GM12892 (cell line): ENCODE data around the gene GK.
"Not testable (repeated sequence)": the region's sequence is repeated elsewhere in the genome, so short reads cannot be mapped to it uniquely, and the experiment has no call there.

ENCODE experiments used
- DNase-seq: peaks from one replicate; pipeline ENCODE4 v3.0.0; 2011; ENCODE audit not compliant: insufficient read length
- FAIRE-seq: peaks from 2 replicates; lab custom pipeline; 2011; peaks lifted over from hg19 to GRCh38; lab: Jason Lieb, UNC
- POLR2A ChIP-seq: IDR thresholded peaks from 2 replicates; pipeline ENCODE4 v1.6.1; 2011; ENCODE audit warnings: low read depth, low read length, control low read depth
- POLR2AphosphoS5 ChIP-seq: IDR thresholded peaks from 2 replicates; pipeline ENCODE4 v1.6.1; 2011; ENCODE audit warnings: low read depth, low read length, control low read depth
- TAF1 ChIP-seq: IDR thresholded peaks from 2 replicates; pipeline ENCODE4 v1.6.1; 2011; ENCODE audit warnings: low read depth, mild to moderate bottlenecking, control low read depth, low read length, borderline replicate concordance

The GK gene

DNA sequence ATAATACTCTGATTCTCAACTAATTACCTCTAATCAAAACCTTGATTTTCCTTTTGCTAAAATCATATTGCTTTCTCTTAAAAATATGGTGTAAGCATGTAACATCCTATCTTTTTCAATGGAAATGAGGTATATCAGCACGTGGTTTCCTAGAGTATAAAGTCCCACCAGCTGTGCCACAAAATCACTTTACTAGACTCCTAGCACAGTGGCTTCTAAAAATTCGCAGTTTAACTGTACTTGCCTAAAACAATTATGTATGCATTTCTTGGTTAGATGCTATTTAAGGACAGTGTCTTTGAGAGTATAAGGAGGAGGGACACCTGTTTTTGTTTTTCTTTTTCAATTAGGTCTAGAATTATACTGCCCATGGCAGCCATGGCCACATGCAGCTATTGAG lies 62.8 kb downstream of the GK start:
- FAIRE-seq: no peak
- no peak for TF ChIP-seq POLR2A
- no peak for TF ChIP-seq TAF1
- no peak for TF ChIP-seq POLR2AphosphoS5
- DNase-seq: no peak

DNA sequence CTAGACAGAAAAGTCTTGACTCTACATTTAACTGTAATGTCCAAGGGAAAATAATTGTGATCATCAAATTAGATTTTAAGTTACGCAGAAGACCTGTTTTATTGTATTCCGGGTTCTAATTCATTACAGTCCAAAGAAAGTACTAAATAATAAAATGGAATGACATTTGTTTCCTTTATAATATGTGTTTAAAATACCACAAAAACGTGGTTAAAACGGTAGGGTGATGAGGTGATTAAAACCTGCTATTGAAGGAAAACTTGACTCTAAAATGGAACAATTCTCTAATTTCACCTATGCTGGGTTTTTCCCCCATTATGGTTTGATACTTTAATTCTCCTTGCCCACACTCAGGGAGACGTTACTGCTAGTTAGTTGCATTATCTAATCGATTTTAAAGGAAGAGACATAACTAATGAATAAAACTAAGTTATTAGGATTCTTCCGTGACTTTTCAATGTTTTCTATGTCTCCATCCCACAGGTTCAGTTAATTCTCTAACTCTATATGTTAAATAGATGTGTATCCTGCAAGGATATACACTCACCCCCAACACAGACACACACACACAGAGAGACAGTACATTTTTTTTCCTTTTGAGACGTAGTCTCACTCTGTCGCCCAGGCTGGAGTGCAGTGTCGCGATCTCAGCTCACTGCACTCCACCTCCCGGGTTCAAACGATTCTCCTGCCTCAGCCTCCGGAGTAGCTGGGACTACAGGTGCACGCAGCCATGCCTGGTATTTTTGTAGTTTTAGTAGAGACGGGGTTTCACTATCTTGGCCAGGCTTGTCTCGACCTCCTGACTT lies 80.8 kb downstream of the GK start:
- FAIRE-seq (no peak), DNase-seq (no peak)
- TF ChIP-seq POLR2AphosphoS5: no peak
- no peak for TF ChIP-seq POLR2A
- no peak for TF ChIP-seq TAF1

- FAIRE-seq (no peak), DNase-seq (no peak)
- TF ChIP-seq TAF1: no peak
- no peak for TF ChIP-seq POLR2AphosphoS5
- no peak for TF ChIP-seq POLR2A
These were observed 81.6 kb downstream of the GK start for GRCh38 chrX:30734782-30735181.

DNA sequence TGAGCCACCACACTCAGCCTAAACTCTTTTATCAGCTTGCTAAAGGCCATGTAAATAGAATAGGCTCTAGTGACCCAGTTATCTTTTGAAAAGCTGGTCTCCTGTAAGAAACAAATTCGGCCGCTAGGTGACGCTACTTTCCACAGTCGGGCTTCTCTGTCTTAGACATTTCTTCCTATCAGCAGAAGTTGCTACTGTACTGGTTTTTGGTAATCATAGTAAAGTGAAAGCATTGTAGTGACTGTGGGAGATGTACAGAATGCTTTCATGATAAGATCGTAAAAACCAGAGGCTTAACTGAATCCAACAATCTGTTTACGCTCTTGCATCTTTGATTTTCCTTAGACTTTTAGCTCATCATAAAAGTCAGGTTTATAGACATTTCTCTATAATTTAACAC lies 82.6 kb downstream of the GK start:
- no peak for TF ChIP-seq POLR2AphosphoS5
- no peak for TF ChIP-seq POLR2A
- no peak for TF ChIP-seq TAF1
- DNase-seq (peak; percentile 6), FAIRE-seq (peak; percentile 84)

DNA sequence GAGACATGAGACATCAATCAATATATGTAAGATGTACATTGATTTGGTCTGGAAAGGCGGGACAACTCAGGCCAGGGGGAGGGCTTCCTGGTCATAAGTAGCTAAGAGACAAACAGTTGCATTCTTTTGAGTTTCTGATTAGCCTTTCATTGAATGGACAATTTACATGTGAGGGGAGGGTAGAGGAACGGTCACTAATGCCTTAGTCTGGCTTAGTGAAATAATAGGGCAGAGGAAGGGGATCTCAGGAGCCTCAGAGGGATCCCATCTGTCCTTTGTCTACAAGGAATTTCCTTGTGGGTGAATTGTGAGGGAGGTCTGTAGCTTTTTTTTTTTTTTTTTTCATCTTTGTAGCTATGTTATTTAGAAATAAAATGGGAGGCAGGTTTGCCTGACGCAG lies 88.3 kb downstream of the GK start:
- DNase-seq: no peak
- FAIRE-seq: no peak
- TF ChIP-seq POLR2AphosphoS5: no peak

GRCh38 chrX:30748342-30748960 lies 95.2 kb downstream of the GK start:
- DNase-seq: no peak
- no peak for FAIRE-seq
- TF ChIP-seq TAF1 (no peak), POLR2A (no peak), POLR2AphosphoS5 (no peak)

DNA sequence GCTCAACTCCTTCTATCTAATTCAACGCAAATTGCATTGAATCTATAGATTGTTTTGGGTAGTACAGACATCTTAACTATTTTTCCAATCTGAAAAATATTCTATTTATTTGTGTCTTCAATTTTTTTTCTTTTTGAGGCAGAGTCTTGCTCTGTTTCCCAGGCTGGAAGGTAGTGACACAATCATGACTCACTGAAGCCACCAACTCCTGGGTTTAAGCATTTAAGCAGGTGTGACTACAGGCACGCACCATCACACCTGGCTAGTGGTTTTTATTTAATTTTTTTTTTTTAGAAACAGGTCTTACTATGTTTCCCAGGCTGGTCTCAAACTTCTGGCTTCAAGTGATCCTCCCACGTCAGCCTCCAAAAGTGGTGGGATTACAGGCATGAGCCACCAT lies 98.3 kb downstream of the GK start:
- TF ChIP-seq POLR2AphosphoS5: no peak
- no peak for TF ChIP-seq TAF1
- TF ChIP-seq POLR2A: no peak
- DNase-seq (no peak), FAIRE-seq (no peak)

DNA sequence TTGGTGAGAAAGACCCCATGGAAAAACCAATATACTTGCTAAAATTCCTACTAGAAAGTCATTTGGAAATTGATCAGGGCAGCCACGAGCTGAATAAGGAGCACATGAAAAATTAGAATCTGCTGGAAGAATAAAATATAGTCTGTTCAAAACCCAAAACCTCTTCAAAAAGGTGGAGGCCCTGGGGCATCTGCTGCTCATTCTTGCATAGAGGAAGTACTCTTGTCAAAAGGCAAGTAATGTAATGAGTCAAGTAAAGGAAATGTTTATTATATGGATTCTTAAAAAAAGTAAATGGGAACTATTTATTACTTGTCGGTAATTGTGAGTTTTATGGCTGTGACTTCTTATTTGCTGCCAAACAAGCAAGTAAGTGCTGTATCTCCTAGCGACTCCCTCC lies 109.5 kb downstream of the GK start:
- no peak for DNase-seq
- FAIRE-seq: no peak
- TF ChIP-seq POLR2A: no peak
- no peak for TF ChIP-seq POLR2AphosphoS5
- no peak for TF ChIP-seq TAF1

GRCh38 chrX:30773764-30774163 lies 120.5 kb downstream of the GK start:
- not testable (repeated sequence) for FAIRE-seq, DNase-seq

GRCh38 chrX:30777575-30777974 lies 124.4 kb downstream of the GK start:
- no peak for FAIRE-seq
- TF ChIP-seq TAF1: no peak
- no peak for TF ChIP-seq POLR2A
- TF ChIP-seq POLR2AphosphoS5: no peak
- DNase-seq: no peak

- no peak for DNase-seq
- TF ChIP-seq TAF1: no peak
- TF ChIP-seq POLR2A: no peak
- no peak for TF ChIP-seq POLR2AphosphoS5
- no peak for FAIRE-seq
These were observed 126.3 kb downstream of the GK start for GRCh38 chrX:30779453-30780030.
